ENCODE measurements around the gene JAGN1. TPM values are rescaled to one million over a fixed set of nuclear protein-coding genes. Genes with fewer than 3 reads are reported as not detected.
A peak's percentile ranks its signal among the peaks of the same experiment; 100 is the strongest.
"Not testable (repeated sequence)": the region's sequence is repeated elsewhere in the genome, so short reads cannot be mapped to it uniquely, and the experiment has no call there.

The JAGN1 gene
- total and polyA plus RNA-seq, 4 donors, result 19.8 to 34.1 (median 24.4) TPM

- intact Hi-C loops (cut with DNase I), result loop anchor here in 1 of 2 donors (5.0 kb wide), 1 partner anchor 201 kb away; the partner anchor contains the start of gene BRPF1
- H3K4me1 ChIP-seq (ENCODE audit: control insufficient read depth in 1 of 2, insufficient read depth in 2 of 2, low read length in 2 of 2), result peaks cover 0 to 3% of the 10 kb centered on the region in 2 donors
- ATAC-seq (ENCODE audit: low FRiP score) (peak; percentile 89), DNase-seq (peak; percentile 89 to 96)
- H3K27ac ChIP-seq (ENCODE audit: low read depth in 1 of 2, low read length in 2 of 2), result peak overlapping the region; percentile 3 to 44
- no peaks in the 10 kb centered on the region for H3K9me3 ChIP-seq (ENCODE audit: control insufficient read depth, low read length)
- no peaks in the 10 kb centered on the region for H3K36me3 ChIP-seq (ENCODE audit: control insufficient read depth in 1 of 2, insufficient read depth in 2 of 2, low read length in 1 of 2)
- peak overlapping the region; percentile 50 to 61 for H3K4me3 ChIP-seq (ENCODE audit: low read length in 2 of 2)
- WGBS, 2 donors, result 0% methylated on average over 55 to 77 of the region's 77 CpGs
- H3K27me3 ChIP-seq (ENCODE audit: control insufficient read depth in 1 of 2, insufficient read depth in 2 of 2, low read length in 1 of 2), result no peaks in the 10 kb centered on the region
Measured at GRCh38 chr3:9932843-9933560, 42.6 kb downstream of the JAGN1 start.

GRCh38 chr3:9933561-9934234 is 43.3 kb downstream of the JAGN1 start, which contains the start of gene CRELD1:
CRELD1 (plus strand) TSS chr3:9933834; CDS start chr3:9934439, 605 bp downstream.
- H3K27ac ChIP-seq (ENCODE audit: low read depth in 1 of 2, low read length in 2 of 2), result peak within 1 kb of the TSS; percentile 62 to 72
- H3K27me3 ChIP-seq (ENCODE audit: control insufficient read depth in 1 of 2, insufficient read depth in 2 of 2, low read length in 1 of 2), result no peaks in the 10 kb centered on the region
- H3K4me3 ChIP-seq (ENCODE audit: low read length in 2 of 2), result peak within 1 kb of the TSS; percentile 61
- peaks cover 0 to 3% of the 10 kb centered on the region in 2 donors for H3K4me1 ChIP-seq (ENCODE audit: control insufficient read depth in 1 of 2, insufficient read depth in 2 of 2, low read length in 2 of 2)
- no peaks in the 10 kb centered on the region for H3K36me3 ChIP-seq (ENCODE audit: control insufficient read depth in 1 of 2, insufficient read depth in 2 of 2, low read length in 1 of 2)
- peak; percentile 96 to 98 for DNase-seq
- ATAC-seq (ENCODE audit: low FRiP score), result peak; percentile 97
- 0% methylated on average over 50 of the region's 50 CpGs for WGBS, 2 donors
- no peaks in the 10 kb centered on the region for H3K9me3 ChIP-seq (ENCODE audit: control insufficient read depth, low read length)
- intact Hi-C loops (cut with DNase I), result loop anchor here in 1 of 2 donors (5.0 kb wide), 1 partner anchor 201 kb away; the partner anchor contains the start of gene BRPF1

- Histone ChIP-seq H3K4me3 (ENCODE audit: low read length in 2 of 2) (peak overlapping the region; percentile 61), H3K9me3 (ENCODE audit: control insufficient read depth, low read length) (no peaks in the 10 kb centered on the region), H3K36me3 (ENCODE audit: control insufficient read depth in 1 of 2, insufficient read depth in 2 of 2, low read length in 1 of 2) (no peaks in the 10 kb centered on the region), H3K27ac (ENCODE audit: low read depth in 1 of 2, low read length in 2 of 2) (peak overlapping the region in 1 of 2 donors; percentile 72), H3K27me3 (ENCODE audit: control insufficient read depth in 1 of 2, insufficient read depth in 2 of 2, low read length in 1 of 2) (no peaks in the 10 kb centered on the region), H3K4me1 (ENCODE audit: control insufficient read depth in 1 of 2, insufficient read depth in 2 of 2, low read length in 2 of 2) (peaks cover 0 to 3% of the 10 kb centered on the region in 2 donors)
- DNase-seq (no peak), ATAC-seq (ENCODE audit: low FRiP score) (no peak)
- 15 to 19% methylated on average over 11 of the region's 11 CpGs for WGBS, 2 donors
- intact Hi-C loops (cut with DNase I), result loop anchor here in 1 of 2 donors (5.0 kb wide), 1 partner anchor 202 kb away; the partner anchor contains the start of gene BRPF1
Measured at GRCh38 chr3:9934235-9934621, 43.8 kb downstream of the JAGN1 start.

- Histone ChIP-seq H3K36me3 (ENCODE audit: control insufficient read depth in 1 of 2, insufficient read depth in 2 of 2, low read length in 1 of 2) (no peaks in the 10 kb centered on the region), H3K4me1 (ENCODE audit: control insufficient read depth in 1 of 2, insufficient read depth in 2 of 2, low read length in 2 of 2) (peaks cover 0 to 3% of the 10 kb centered on the region in 2 donors), H3K27ac (ENCODE audit: low read depth in 1 of 2, low read length in 2 of 2) (no peak overlapping the region), H3K27me3 (ENCODE audit: control insufficient read depth in 1 of 2, insufficient read depth in 2 of 2, low read length in 1 of 2) (no peaks in the 10 kb centered on the region), H3K9me3 (ENCODE audit: control insufficient read depth, low read length) (no peaks in the 10 kb centered on the region), H3K4me3 (ENCODE audit: low read length in 2 of 2) (no peak overlapping the region)
- DNase-seq, result no peak
- 60 to 63% methylated on average over 4 of the region's 4 CpGs for WGBS, 2 donors
- ATAC-seq (ENCODE audit: low FRiP score), result no peak
- intact Hi-C loops (cut with DNase I), result loop anchor here in 1 of 2 donors (5.0 kb wide), 1 partner anchor 203 kb away; the partner anchor contains the start of gene BRPF1
Measured at GRCh38 chr3:9934993-9935392, 44.6 kb downstream of the JAGN1 start.

GRCh38 chr3:9935966-9936510 is 45.6 kb downstream of the JAGN1 start:
- no peaks in the 10 kb centered on the region for H3K36me3 ChIP-seq (ENCODE audit: control insufficient read depth in 1 of 2, insufficient read depth in 2 of 2, low read length in 1 of 2)
- H3K27ac ChIP-seq (ENCODE audit: low read depth in 1 of 2, low read length in 2 of 2), result no peak overlapping the region
- H3K4me1 ChIP-seq (ENCODE audit: control insufficient read depth in 1 of 2, insufficient read depth in 2 of 2, low read length in 2 of 2), result peaks cover 0 to 3% of the 10 kb centered on the region in 2 donors
- intact Hi-C loops (cut with DNase I), result no loop called here
- no peaks in the 10 kb centered on the region for H3K27me3 ChIP-seq (ENCODE audit: control insufficient read depth in 1 of 2, insufficient read depth in 2 of 2, low read length in 1 of 2)
- no peaks in the 10 kb centered on the region for H3K9me3 ChIP-seq (ENCODE audit: control insufficient read depth, low read length)
- H3K4me3 ChIP-seq (ENCODE audit: low read length in 2 of 2), result no peak overlapping the region
- no peak for ATAC-seq (ENCODE audit: low FRiP score)
- 90 to 98% methylated on average over 5 of the region's 5 CpGs for WGBS, 2 donors
- DNase-seq, result peak in 1 of 2 donors; percentile 2

GRCh38 chr3:9937486-9938238 is 47.3 kb downstream of the JAGN1 start:
- no peaks in the 10 kb centered on the region for H3K27me3 ChIP-seq (ENCODE audit: control insufficient read depth in 1 of 2, insufficient read depth in 2 of 2, low read length in 1 of 2)
- H3K9me3 ChIP-seq (ENCODE audit: control insufficient read depth, low read length), result no peaks in the 10 kb centered on the region
- H3K27ac ChIP-seq (ENCODE audit: low read depth in 1 of 2, low read length in 2 of 2), result no peak overlapping the region
- WGBS, 2 donors, result 93% methylated on average over 13 of the region's 13 CpGs
- H3K36me3 ChIP-seq (ENCODE audit: control insufficient read depth in 1 of 2, insufficient read depth in 2 of 2, low read length in 1 of 2), result no peaks in the 10 kb centered on the region
- intact Hi-C loops (cut with DNase I), result no loop called here
- no peak for ATAC-seq (ENCODE audit: low FRiP score)
- peak in 1 of 2 donors; percentile 63 for DNase-seq
- no peak overlapping the region for H3K4me3 ChIP-seq (ENCODE audit: low read length in 2 of 2)
- peaks cover 0 to 3% of the 10 kb centered on the region in 2 donors for H3K4me1 ChIP-seq (ENCODE audit: control insufficient read depth in 1 of 2, insufficient read depth in 2 of 2, low read length in 2 of 2)

DNA sequence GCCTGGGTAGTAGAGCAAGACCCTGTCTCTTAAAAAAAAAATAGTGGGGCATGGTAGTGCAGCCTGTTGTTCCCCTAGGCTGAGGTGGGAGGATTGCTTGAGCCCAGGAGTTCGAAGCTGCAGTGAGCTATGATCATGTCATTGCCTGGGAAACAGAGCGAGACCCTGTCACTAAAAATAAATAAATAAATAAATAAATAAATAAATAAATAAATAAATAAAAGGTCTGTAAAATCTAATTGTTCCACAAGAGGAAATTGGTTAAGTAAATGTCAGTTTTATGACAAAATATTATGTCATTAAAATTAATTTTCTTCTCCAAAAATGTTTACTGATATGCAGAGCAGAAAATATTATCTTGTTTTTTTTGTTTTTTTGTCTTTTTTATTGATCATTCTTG is 48.6 kb downstream of the JAGN1 start:
- DNase-seq, result no peak
- Histone ChIP-seq H3K9me3 (ENCODE audit: control insufficient read depth, low read length) (no peaks in the 10 kb centered on the region), H3K36me3 (ENCODE audit: control insufficient read depth in 1 of 2, insufficient read depth in 2 of 2, low read length in 1 of 2) (no peaks in the 10 kb centered on the region), H3K4me1 (ENCODE audit: control insufficient read depth in 1 of 2, insufficient read depth in 2 of 2, low read length in 2 of 2) (peaks cover 0 to 3% of the 10 kb centered on the region in 2 donors), H3K27ac (ENCODE audit: low read depth in 1 of 2, low read length in 2 of 2) (no peak overlapping the region), H3K27me3 (ENCODE audit: control insufficient read depth in 1 of 2, insufficient read depth in 2 of 2, low read length in 1 of 2) (no peaks in the 10 kb centered on the region), H3K4me3 (ENCODE audit: low read length in 2 of 2) (no peak overlapping the region)
- intact Hi-C loops (cut with DNase I), result no loop called here
- ATAC-seq (ENCODE audit: low FRiP score), result no peak
- 89 to 91% methylated on average over 2 of the region's 2 CpGs for WGBS, 2 donors

DNA sequence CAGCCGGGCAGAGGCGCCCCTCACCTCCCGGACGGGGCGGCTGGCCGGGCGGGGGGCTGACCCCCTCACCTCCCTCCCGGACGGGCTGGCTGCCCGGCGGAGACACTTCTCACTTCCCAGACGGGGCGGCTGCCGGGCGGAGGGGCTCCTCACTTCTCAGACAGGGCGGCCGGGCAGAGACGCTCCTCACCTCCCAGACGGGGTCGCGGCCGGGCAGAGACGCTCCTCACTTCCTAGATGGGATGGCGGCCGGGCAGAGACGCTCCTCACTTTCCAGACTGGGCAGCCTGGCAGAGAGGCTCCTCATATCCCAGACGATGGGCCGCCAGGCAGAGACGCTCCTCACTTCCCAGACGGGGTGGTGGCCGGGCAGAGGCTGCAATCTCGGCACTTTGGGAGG is 49.5 kb downstream of the JAGN1 start:
- DNase-seq, result peak in 1 of 2 donors; percentile 25
- H3K27me3 ChIP-seq (ENCODE audit: control insufficient read depth in 1 of 2, insufficient read depth in 2 of 2, low read length in 1 of 2); intact Hi-C loops (cut with DNase I); H3K27ac ChIP-seq (ENCODE audit: low read depth in 1 of 2, low read length in 2 of 2); H3K36me3 ChIP-seq (ENCODE audit: control insufficient read depth in 1 of 2, insufficient read depth in 2 of 2, low read length in 1 of 2); H3K9me3 ChIP-seq (ENCODE audit: control insufficient read depth, low read length); ATAC-seq (ENCODE audit: low FRiP score); H3K4me1 ChIP-seq (ENCODE audit: control insufficient read depth in 1 of 2, insufficient read depth in 2 of 2, low read length in 2 of 2); H3K4me3 ChIP-seq (ENCODE audit: low read length in 2 of 2): not testable (repeated sequence)
- WGBS, 2 donors, result 84 to 93% methylated on average over 9 to 32 of the region's 32 CpGs

Measured in aorta (tissue), 5 donors.